ENCODE measurements around the gene TMEM98. TPM values are rescaled to one million over a fixed set of nuclear protein-coding genes. Genes with fewer than 3 reads are reported as not detected.
A peak's percentile ranks its signal among the peaks of the same experiment; 100 is the strongest.

The TMEM98 gene
- total and polyA plus RNA-seq, 9 of the 15 experiments (the other 6 are each of a cell fraction or from before 2014, with no cell fraction given), result 33.5 to 164 (median 84.7) TPM

DNA sequence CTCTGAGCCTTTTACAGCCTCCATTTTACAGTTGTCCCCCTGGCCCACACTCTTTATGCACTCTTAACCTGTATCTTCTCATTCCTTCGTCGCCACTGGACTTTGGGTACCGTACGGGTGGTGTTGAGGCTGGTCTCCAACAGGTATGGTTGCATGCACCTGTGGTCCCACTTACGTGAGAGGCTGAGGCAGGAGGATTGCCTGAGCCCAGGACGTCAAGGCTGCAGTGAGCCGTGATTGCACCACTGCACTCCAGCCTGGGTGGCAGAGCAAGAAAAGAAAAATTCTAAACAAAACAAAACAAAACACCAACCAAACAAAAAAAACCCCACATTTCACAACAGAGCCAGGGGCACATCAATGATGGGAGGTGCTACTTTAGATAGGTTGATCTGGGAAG lies 14.4 kb upstream of the TMEM98 start:
- ATAC-seq (no peak), FAIRE-seq (no peak), DNase-seq (ENCODE audit: extremely low read depth in 1 of 4, low spot score in 3 of 4) (no peak)
- no peaks in the 10 kb centered on the region; the same call in 1 of the 2 replicates for H3K9me3 ChIP-seq (replicated peaks; ENCODE audit: control insufficient read depth, insufficient read depth, low read depth, low read length)
- WGBS (ENCODE audit: insufficient coverage, low coverage, missing lambda C conversion rate), result 85% methylated on average over 7 of the region's 7 CpGs
- peak overlapping the region; percentile 96 for H2AFZ ChIP-seq (ENCODE audit: low read depth, low read length)
- TF ChIP-seq ZNF24 (IDR thresholded peaks at IDR 0.05) (no peak), PTBP1 (IDR thresholded peaks at IDR 0.05; ENCODE audit: low read depth, low read length) (no peak), SMARCB1 (IDR thresholded peaks at IDR 0.05; ENCODE audit: insufficient read length, low read depth) (no peak), BRD4 (IDR thresholded peaks at IDR 0.05) (no peak), XRCC5 (IDR thresholded peaks at IDR 0.05; ENCODE audit: low read depth, low read length) (no peak), NR3C1 (CRISPR knock-in tag; IDR thresholded peaks at IDR 0.05) (no peak), ZNF586 (CRISPR knock-in tag; conservative IDR thresholded peaks at IDR 0.05) (no peak), POU5F1 (IDR thresholded peaks at IDR 0.05; ENCODE audit: borderline replicate concordance, low read depth, low read length, partially characterized antibody) (no peak)
- TF ChIP-seq, protein P1, sequence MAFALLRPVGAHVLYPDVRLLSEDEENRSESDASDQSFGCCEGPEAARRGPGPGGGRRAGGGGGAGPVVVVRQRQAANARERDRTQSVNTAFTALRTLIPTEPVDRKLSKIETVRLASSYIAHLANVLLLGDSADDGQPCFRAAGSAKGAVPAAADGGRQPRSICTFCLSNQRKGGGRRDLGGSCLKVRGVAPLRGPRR (CRISPR knock-in tag; IDR thresholded peaks at IDR 0.05), result no peak
- TF ChIP-seq, protein P2, sequence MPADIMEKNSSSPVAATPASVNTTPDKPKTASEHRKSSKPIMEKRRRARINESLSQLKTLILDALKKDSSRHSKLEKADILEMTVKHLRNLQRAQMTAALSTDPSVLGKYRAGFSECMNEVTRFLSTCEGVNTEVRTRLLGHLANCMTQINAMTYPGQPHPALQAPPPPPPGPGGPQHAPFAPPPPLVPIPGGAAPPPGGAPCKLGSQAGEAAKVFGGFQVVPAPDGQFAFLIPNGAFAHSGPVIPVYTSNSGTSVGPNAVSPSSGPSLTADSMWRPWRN (IDR thresholded peaks at IDR 0.05; ENCODE audit: low read depth), result no peak
- ChIA-PET CTCF (ENCODE audit: low intra/inter-chr PET ratio) (no interaction called here), POLR2A (interaction anchor here (4.8 kb wide), 1 partner anchor 16 kb away, joined by 26 read pairs; the partner anchor contains the start of gene TMEM98)
- H3K79me2 ChIP-seq (ENCODE audit: control insufficient read depth, insufficient read depth, low read length), result no peaks in the 10 kb centered on the region
- intact Hi-C loops (cut with micrococcal nuclease), result no loop called here
- BruUV-seq (replicated peaks), result no TSS peak
- no peak overlapping the region for H3K4me2 ChIP-seq (ENCODE audit: insufficient read depth, low read length)
- H3K4me1 ChIP-seq (replicated peaks in 1 of 2; ENCODE audit: control insufficient read depth in 2 of 2, insufficient read depth in 2 of 2, low read length in 2 of 2), result peaks cover 18 to 61% of the 10 kb centered on the region in 2 experiments; a peak in 4 of 5 replicates
- no peak overlapping the region for H3K4me3 ChIP-seq
- H3K27me3 ChIP-seq (ENCODE audit: control insufficient read depth in 2 of 2, insufficient read depth in 2 of 2, low read length in 2 of 2), result no peaks in the 10 kb centered on the region
- no peak overlapping the region for H3K9ac ChIP-seq (ENCODE audit: insufficient read depth in 1 of 2, low read depth in 2 of 2, low read length in 2 of 2)
- no peaks in the 10 kb centered on the region for H4K20me1 ChIP-seq (replicated peaks; ENCODE audit: control insufficient read depth, insufficient read depth, low read length)
- no peaks in the 10 kb centered on the region for H3K9me1 ChIP-seq (ENCODE audit: control insufficient read depth, insufficient read depth, low read length)
- in situ Hi-C loops (cut with MboI), result no loop called here
- H3K27ac ChIP-seq (ENCODE audit: extremely low read depth, low read depth, low read length), result no peak overlapping the region
- no peaks in the 10 kb centered on the region for H3K36me3 ChIP-seq (ENCODE audit: control insufficient read depth, insufficient read depth, low read length)

All from K562 (cell line).